ENCODE data around the gene RGS9. TPM values are rescaled to one million over a fixed set of nuclear protein-coding genes. Genes with fewer than 3 reads are reported as not detected.

RGS9 gene
- total RNA-seq, 2 experiments from 2014 or later, result 2.8 to 3.5 TPM

DNA sequence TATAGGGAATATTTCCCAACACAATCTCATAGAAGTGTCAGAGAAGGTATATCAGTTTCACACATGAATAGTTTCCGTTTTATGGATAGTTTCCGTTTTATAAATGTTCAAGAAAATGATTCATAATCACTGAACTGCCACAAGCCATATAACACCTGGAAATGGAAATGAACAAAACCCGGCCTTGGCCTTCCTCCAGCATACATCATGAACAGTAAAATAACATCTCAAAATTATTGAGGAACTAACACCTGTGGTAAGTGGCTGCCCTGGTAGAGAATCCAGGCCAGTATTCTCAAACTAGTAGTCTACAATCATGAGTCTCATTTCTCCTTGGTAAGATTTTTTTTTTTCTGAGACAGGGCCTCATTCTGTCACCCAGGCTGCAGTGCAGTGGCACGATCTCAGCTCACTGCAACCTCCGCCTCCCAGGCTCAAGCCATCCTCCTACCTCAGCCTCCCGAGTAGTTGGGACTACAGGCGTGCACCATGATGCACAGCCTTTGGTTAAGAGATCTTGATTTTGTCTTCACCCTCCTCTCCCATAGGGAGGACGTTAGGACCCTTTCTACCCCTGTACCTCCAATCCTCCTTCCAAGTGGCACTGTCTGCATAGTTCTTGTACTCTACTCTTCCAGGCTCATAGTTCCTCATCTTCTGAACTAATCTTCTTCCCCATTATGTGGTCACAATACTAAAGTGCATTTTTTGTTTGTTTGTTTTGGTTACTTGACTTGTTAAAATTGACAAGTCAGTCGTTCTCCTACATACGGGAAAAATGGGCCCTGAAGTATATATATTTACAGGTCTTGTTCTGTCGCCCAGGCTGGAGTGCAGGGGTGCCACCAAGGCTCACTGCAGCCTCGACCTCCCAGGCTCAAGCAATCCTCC, 15.0 kb upstream of the RGS9 start:
- Mint-ChIP-seq H3K4me3 (peak overlapping the region; percentile 86), H3K27ac (peak overlapping the region; percentile 74), H3K36me3 (peaks cover 1% of the 10 kb centered on the region), H3K27me3 (peaks cover 11% of the 10 kb centered on the region), H3K4me1 (peaks cover 19% of the 10 kb centered on the region), H3K9me3 (no peaks in the 10 kb centered on the region)
- ATAC-seq (ENCODE audit: low read depth) (no peak), DNase-seq (no peak)
- POLR2A ChIA-PET, result interaction anchor here (0.7 to 1.3 kb wide), 10 partner anchors 12 to 1843 kb away, joined by 3 to 7 read pairs (median 3); partner anchors contain the start of gene GNA13

DNA sequence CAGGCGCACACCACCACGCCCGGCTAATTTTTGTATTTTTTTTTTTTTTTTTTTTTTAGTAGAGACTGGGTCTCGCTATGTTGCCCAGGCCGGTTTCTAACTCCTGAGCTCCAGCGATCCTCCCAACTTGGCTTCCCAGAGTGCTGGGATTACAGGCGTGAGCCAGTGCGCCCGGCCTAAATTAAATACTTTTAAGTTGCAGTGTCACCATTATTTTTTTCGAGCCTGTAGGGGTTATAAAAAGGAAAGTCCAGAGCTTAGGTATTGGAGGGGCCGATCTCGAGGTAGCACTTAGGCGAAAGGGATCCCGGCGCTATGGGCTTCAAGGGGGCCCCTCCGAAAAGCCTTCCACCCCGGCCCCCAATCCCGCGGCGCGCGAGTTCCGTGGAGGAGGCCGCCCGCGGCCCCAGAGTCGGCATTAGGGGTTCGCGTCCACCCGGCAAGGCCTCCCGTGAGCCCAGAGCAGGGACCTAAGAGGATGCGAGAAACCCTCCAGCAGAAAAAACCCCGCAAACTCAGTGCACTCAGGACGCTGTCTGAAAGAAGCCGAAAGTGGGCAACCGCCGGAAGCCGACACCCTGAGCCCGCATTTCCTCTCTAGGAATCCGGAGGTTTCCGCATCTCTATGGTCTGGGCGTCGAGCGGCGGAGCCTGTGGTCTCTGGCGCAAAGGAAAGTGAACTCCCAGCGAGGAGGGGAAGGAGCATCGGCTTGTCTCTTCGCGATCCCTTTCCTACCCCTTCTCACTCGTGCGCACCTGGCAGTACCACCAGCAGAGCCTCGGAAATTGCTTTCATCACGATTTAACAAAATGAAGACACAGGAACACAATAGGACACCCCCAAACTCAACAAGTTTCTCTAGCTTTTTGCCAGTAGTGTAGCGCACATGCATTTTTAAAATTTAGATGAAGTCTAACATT, 14.1 kb upstream of the RGS9 start:
- peaks cover 13% of the 10 kb centered on the region for H3K27me3 Mint-ChIP-seq
- POLR2A ChIA-PET, result interaction anchor here (0.7 to 1.4 kb wide), 12 partner anchors 11 to 1842 kb away, joined by 3 to 7 read pairs (median 3); partner anchors contain the start of genes GNA13 and RGS9
- H3K9me3 Mint-ChIP-seq, result no peaks in the 10 kb centered on the region
- H3K27ac Mint-ChIP-seq, result peak overlapping the region; percentile 91
- H3K36me3 Mint-ChIP-seq, result peaks cover 1% of the 10 kb centered on the region
- peak overlapping the region; percentile 86 for H3K4me3 Mint-ChIP-seq
- peaks cover 22% of the 10 kb centered on the region for H3K4me1 Mint-ChIP-seq
- peak; percentile 77 for DNase-seq
- peak; percentile 76 for ATAC-seq (ENCODE audit: low read depth)

DNA sequence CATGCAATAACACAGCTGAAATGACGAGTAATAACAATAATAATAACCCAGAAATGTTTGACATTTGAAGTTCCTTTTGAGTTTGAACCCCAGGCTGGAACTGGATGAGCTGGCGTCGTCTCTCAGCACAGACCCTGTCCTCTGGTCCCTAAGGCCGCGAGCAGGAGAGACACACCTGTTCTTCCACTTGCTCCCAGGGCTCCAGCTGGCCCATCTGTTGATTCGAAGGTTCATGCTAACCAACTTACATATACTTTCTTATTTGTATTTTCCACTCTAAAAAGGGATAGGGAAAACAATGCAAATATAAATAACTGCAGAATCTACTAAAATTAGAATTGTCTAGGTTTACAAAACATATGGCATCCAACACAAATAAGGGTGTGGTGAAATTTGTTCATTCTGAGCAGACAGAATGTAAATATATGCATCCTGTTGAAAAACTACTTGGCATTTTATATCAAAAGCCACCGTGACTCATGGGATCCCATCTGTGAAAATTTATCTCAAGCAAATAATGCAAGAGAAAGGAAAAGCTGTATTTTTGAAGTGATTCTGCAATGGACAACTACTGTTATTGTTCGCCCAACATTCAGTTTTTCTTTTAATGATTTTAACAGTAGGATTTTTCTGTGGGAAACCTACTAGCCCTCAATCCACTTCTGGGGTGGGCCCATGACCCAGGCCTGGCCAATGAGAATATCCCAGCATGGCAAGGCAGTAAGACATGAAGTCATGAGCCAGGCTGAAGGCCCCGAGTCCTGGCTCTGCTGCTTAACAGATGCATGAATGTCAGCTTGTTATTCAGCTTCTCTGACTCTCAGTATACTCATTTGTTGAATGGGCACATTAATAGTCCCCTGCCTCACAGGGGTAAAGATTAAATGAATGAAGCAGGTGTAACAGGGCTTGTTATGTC, 13.2 kb upstream of the RGS9 start:
- Mint-ChIP-seq H3K9me3 (no peaks in the 10 kb centered on the region), H3K36me3 (peaks cover 1% of the 10 kb centered on the region), H3K4me1 (peaks cover 22% of the 10 kb centered on the region), H3K27me3 (peaks cover 18% of the 10 kb centered on the region), H3K27ac (peak overlapping the region; percentile 91), H3K4me3 (peak overlapping the region; percentile 86)
- DNase-seq, result no peak
- POLR2A ChIA-PET, result interaction anchor here (0.8 to 1.4 kb wide), 2 partner anchors 13 to 74 kb away, joined by 3 to 4 read pairs; partner anchors contain the start of gene RGS9
- ATAC-seq (ENCODE audit: low read depth), result no peak

DNA sequence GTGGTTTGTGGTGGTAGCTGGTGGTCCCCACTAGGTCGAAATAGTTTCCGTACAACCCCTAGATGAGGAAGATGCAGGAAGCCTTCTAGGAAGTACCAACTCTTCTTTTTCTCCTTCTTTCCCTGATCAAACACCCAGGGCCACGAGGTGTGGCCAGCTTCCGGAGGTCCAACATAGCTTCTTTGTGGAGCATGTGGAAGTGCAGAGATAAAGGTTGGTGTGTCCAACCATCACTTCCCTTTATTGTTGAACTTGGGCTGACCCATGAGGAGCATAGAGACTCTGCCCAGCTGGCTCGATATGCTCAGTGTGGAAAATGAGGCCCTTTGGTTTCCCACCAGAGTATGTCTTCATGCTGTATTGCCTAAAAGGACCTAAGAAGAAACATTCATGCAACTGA, 6.3 kb upstream of the RGS9 start:
- peaks cover 32% of the 10 kb centered on the region for H3K27me3 Mint-ChIP-seq
- H3K4me1 Mint-ChIP-seq, result peaks cover 20% of the 10 kb centered on the region
- H3K9me3 Mint-ChIP-seq, result no peaks in the 10 kb centered on the region
- POLR2A ChIA-PET, result no interaction called here
- H3K27ac Mint-ChIP-seq, result no peak overlapping the region
- DNase-seq, result no peak
- H3K36me3 Mint-ChIP-seq, result no peaks in the 10 kb centered on the region
- no peak for ATAC-seq (ENCODE audit: low read depth)
- H3K4me3 Mint-ChIP-seq, result peak overlapping the region; percentile 7

DNA sequence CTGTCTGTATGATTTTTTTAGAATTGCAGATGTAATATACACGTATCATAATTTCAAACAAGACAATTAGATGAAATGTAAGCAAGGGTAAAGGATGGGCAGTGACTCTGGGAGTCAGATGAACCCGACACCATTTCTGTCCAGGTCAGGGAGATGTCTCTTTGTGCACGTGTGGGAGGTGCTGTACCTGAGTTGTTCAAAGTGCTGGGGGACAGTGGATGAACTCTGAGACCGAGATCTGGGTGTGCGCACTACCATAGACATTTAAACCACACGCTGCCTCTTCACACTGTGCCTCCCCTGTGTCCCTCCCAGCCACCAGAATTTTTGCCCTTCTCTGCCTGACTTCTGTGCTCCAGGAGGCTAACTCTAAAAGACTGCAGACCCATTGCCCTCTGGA, 5.9 kb upstream of the RGS9 start:
- Mint-ChIP-seq H3K9me3 (no peaks in the 10 kb centered on the region), H3K36me3 (no peaks in the 10 kb centered on the region), H3K4me1 (peaks cover 20% of the 10 kb centered on the region), H3K4me3 (no peak overlapping the region), H3K27me3 (peaks cover 32% of the 10 kb centered on the region), H3K27ac (no peak overlapping the region)
- POLR2A ChIA-PET, result interaction anchor here (0.6 kb wide), 1 partner anchor 30 kb away, joined by 4 read pairs; no protein-coding TSS in a partner anchor
- DNase-seq, result no peak
- no peak for ATAC-seq (ENCODE audit: low read depth)

DNA sequence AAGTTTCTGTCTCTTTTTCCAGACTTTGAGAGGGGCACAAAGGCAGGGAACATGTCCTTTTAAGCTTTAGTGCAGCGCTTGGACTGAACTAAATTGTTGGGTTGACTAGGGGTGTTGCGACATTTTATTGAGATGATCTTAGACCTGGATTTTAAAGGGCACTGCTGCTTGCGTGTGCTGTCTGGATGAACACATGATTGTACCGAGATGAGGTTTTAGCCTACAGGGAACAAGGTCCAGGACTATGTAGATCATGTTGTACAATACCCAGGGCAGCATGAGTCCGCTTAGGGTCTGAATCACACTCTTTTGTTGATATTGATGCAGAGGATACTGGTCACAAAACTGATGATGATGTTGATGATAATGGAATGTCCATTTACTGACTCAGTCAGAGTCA, 5.2 kb upstream of the RGS9 start:
- no peak for DNase-seq
- Mint-ChIP-seq H3K27me3 (peaks cover 33% of the 10 kb centered on the region), H3K9me3 (no peaks in the 10 kb centered on the region), H3K4me3 (no peak overlapping the region), H3K36me3 (no peaks in the 10 kb centered on the region), H3K27ac (no peak overlapping the region), H3K4me1 (peaks cover 20% of the 10 kb centered on the region)
- no peak for ATAC-seq (ENCODE audit: low read depth)
- POLR2A ChIA-PET, result interaction anchor here (0.6 kb wide), 1 partner anchor 31 kb away, joined by 4 read pairs; no protein-coding TSS in a partner anchor

DNA sequence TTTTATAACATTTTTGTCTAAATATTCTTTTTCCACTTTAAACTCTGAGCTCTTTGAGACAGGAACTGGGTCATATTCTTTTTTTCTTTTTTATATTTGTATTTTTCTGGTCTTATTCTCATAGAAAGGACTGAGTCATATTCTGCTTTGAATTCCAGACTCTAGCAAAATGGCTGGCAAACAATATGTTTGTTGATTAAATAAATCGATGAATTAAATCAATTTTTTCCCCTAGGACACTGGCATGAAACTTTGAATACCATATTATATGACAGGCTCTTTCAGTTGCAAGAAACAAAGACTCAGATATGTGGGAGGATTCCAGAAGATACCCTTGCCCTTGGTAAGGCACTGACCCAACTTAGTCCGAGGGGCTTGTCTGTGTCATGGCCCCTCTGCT, 3.1 kb upstream of the RGS9 start:
- H3K36me3 Mint-ChIP-seq, result no peaks in the 10 kb centered on the region
- no peak overlapping the region for H3K27ac Mint-ChIP-seq

DNA sequence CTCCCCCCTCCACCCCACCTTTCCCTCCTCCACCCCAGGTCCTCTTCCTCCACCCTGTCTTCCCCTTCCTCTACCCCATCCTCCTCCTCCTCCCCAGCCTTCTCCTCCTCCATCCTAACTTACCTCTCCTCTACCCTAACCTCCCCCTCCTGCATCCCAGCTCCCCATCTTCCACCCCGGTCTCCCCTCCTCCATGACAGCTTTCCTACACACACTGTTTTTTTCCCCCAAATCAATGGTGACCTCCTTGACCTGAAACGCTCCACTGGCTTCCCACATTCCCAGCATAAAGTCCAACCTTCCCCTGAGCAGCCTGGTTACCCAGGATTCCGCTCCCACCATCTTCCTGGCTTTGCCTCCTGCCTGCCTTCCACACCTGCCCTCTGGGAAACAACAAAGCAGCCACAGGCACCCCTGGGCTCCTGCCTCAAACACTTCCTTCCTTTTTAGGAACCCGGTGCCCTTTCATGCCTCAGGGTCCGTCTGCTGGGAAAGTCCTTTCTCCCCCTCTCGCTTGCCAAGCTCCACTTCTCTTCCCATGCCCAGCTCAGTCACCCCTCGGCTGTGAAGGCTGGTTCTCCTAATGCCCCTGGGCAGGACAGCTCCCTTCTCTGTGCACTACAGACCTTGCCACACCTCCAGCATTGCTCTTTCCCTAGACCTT, 2.1 kb downstream of the RGS9 start:
- ATAC-seq (ENCODE audit: low read depth), result no peak

More for the DNA sequence above, 3.1 kb upstream of the RGS9 start:
- ATAC-seq (ENCODE audit: low read depth) (no peak), DNase-seq (no peak)
- H3K27me3 Mint-ChIP-seq, result peaks cover 32% of the 10 kb centered on the region
- peaks cover 27% of the 10 kb centered on the region for H3K4me1 Mint-ChIP-seq
- no peak overlapping the region for H3K4me3 Mint-ChIP-seq
- POLR2A ChIA-PET, result interaction anchor here (1.0 kb wide), 1 partner anchor 11 kb away, joined by 3 read pairs; no protein-coding TSS in a partner anchor
- H3K9me3 Mint-ChIP-seq, result no peaks in the 10 kb centered on the region

DNA sequence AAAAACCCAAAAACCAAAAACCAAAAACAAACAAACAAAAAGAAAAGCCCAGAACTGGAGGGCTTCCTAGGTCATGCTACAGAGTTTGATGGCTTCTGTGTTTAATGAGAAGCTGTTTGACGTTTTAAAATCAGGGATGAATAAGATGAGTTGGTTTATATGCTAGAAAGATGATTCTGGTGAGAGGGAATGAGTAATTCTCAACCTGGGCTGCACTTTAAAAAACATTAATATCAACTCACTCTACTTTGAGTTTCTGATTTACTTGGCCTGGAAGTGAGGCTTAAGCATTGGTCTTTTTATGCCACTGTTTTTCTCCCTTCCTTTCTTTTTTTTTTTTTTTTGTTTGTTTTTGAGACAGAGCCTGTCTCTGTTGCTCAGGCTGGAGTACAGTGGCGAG, 5.1 kb downstream of the RGS9 start:
- ATAC-seq (ENCODE audit: low read depth) (no peak), DNase-seq (no peak)
- H3K27me3 Mint-ChIP-seq, result peaks cover 51% of the 10 kb centered on the region
- POLR2A ChIA-PET, result no interaction called here
- peaks cover 15% of the 10 kb centered on the region for H3K4me1 Mint-ChIP-seq
- no peak overlapping the region for H3K4me3 Mint-ChIP-seq
- no peaks in the 10 kb centered on the region for H3K9me3 Mint-ChIP-seq
- H3K27ac Mint-ChIP-seq, result no peak overlapping the region
- H3K36me3 Mint-ChIP-seq, result no peaks in the 10 kb centered on the region

More for the DNA sequence above, 2.1 kb downstream of the RGS9 start:
- H3K27ac Mint-ChIP-seq, result peak overlapping the region; percentile 1
- POLR2A ChIA-PET, result interaction anchor here (0.5 to 1.5 kb wide), 3 partner anchors 154 to 360 kb away, joined by 3 to 4 read pairs (median 4); no protein-coding TSS in a partner anchor
- H3K27me3 Mint-ChIP-seq, result peaks cover 45% of the 10 kb centered on the region
- H3K36me3 Mint-ChIP-seq, result no peaks in the 10 kb centered on the region
- H3K4me3 Mint-ChIP-seq, result no peak overlapping the region
- peaks cover 18% of the 10 kb centered on the region for H3K4me1 Mint-ChIP-seq
- DNase-seq, result no peak
- H3K9me3 Mint-ChIP-seq, result no peaks in the 10 kb centered on the region

DNA sequence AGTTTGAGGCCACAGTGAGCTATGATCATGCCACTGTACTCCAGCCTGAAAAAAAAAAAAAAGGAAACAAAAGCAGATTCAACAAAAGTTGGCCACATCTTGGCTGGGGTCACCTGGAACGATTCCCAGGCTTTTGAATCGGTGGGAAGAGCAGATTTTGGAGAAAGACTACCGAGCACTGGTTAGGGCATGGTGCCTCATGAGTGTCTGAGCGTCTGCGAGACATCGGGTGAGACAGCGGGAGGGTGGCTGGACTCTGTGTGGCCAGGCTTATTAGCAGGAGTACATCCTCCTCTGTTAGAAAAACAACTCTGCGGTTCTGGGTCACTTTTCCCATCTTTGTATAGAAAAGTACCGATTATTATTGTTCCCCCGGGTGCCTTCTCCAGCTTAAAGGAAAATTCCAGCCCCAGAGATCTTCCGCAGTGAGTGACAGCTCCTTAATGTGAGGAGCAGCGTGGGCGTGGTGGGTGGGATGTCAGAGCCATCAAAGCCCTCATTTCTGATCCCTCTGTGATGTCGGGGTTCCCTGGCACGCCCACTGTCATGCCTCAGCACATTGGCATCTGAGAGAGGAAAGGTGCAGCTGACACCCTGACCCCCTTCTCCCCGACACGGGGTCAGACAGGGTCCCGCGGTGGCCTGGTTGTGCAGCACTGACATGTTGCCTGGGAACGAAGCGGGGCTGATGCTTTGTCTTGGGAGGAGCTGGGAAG, 6.9 kb downstream of the RGS9 start:
- no peaks in the 10 kb centered on the region for H3K36me3 Mint-ChIP-seq
- POLR2A ChIA-PET, result no interaction called here
- DNase-seq, result no peak

DNA sequence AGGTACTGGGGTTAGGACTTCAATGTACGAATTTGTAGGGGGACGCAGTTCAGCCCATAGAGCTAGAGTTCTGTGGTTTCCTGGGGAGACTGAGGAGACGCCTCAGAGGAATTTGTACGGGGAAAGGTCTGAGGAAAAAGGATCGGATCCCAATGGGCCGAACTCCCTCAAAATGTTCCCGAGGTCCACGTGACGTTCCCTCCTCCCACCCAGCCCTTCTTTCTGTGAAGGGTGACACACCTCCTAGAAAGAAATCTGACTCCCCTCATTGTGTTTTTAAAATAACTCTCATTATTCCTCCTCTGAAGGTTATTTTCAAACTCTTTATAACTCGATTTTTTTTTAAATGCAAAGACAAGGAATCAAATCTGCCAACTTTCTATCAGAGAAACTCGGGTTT, 8.6 kb downstream of the RGS9 start:
- POLR2A ChIA-PET, result no interaction called here
- no peak for DNase-seq
- no peaks in the 10 kb centered on the region for H3K4me1 Mint-ChIP-seq
- ATAC-seq (ENCODE audit: low read depth), result no peak
- peaks cover 20% of the 10 kb centered on the region for H3K27me3 Mint-ChIP-seq
- no peak overlapping the region for H3K4me3 Mint-ChIP-seq
- no peaks in the 10 kb centered on the region for H3K36me3 Mint-ChIP-seq
- H3K9me3 Mint-ChIP-seq, result no peaks in the 10 kb centered on the region
- no peak overlapping the region for H3K27ac Mint-ChIP-seq

More for the DNA sequence above, 6.9 kb downstream of the RGS9 start:
- Mint-ChIP-seq H3K27me3 (peaks cover 36% of the 10 kb centered on the region), H3K4me1 (peaks cover 5% of the 10 kb centered on the region), H3K4me3 (no peak overlapping the region), H3K9me3 (no peaks in the 10 kb centered on the region), H3K27ac (no peak overlapping the region)
- ATAC-seq (ENCODE audit: low read depth), result no peak

Data from activated naive CD8-positive, alpha-beta T cell treated with anti-CD3 and anti-CD28 coated beads, Interleukin-2, amount 10 ng/mL, durations not matched to agents 7 days and 5 days (primary cell).